ENCODE measurements around the gene FAM50A.
A peak's percentile ranks its signal among the peaks of the same experiment; 100 is the strongest.

FAM50A gene

DNA sequence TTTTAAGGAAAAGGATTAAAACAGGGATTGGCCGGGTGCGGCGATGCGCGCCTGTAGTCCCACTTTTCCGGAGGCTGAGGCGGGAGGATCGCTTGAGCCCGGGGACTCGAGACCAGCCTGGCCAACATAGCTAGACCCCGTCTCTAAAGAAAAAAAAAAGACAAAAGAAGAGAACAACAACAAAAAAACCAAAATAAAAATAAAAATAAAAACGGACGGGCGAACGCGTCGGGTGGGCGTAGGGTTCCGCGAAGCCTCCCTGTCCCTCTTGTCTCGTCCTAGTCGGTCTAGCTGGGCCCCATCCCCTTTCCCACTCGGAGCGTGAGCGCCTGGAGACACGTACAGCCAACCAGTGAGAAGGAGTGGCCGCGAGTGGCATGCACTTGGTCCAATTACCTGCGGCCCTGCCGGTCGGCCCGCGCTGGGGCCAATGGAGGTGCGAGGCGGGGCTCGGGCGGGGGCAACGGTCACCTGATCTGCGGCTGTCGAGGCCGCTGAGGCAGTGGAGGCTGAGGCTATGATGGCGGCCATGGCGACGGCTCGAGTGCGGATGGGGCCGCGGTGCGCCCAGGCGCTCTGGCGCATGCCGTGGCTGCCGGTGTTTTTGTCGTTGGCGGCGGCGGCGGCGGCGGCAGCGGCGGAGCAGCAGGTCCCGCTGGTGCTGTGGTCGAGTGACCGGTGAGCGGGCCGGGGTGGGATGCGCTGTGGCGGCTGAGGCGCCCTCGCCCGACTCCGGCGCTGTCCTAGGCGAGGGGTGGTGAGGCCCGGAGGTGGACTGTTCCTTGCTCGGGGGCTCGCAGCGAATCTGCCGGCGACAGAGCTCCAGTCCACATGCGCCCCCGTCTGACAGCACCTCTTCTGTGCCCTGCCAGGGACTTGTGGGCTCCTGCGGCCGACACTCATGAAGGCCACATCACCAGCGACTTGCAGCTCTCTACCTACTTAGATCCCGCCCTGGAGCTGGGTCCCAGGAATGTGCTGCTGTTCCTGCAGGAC lies 15.5 kb upstream of the FAM50A start, which contains the start of gene ATP6AP1:
Gene ATP6AP1, plus strand, starts transcription at position 502 of the 996 bp plus-strand sequence. Its CDS starts 16 bp downstream, at position 518.
- H3K9me3 Mint-ChIP-seq, result no peaks in the 10 kb centered on the region
- peaks cover 41% of the 10 kb centered on the region for H3K4me1 Mint-ChIP-seq (ENCODE audit: low read depth)
- H3K36me3 Mint-ChIP-seq (ENCODE audit: low read depth), result peaks cover 44% of the 10 kb centered on the region
- H3K27me3 Mint-ChIP-seq, result no peaks in the 10 kb centered on the region
- peak within 1 kb of the TSS; percentile 89 for H3K27ac Mint-ChIP-seq
- peak within 1 kb of the TSS; percentile 81 for H3K4me3 Mint-ChIP-seq
- intact Hi-C loops (cut with micrococcal nuclease), result no loop called here

GRCh38 chrX:154429711-154430110 lies 14.2 kb upstream of the FAM50A start:
- Mint-ChIP-seq H3K27ac (peak overlapping the region; percentile 89), H3K9me3 (no peaks in the 10 kb centered on the region), H3K4me3 (peak overlapping the region; percentile 81), H3K36me3 (ENCODE audit: low read depth) (peaks cover 57% of the 10 kb centered on the region), H3K4me1 (ENCODE audit: low read depth) (peaks cover 42% of the 10 kb centered on the region), H3K27me3 (no peaks in the 10 kb centered on the region)
- intact Hi-C loops (cut with micrococcal nuclease), result loop anchor here (2.0 kb wide), 1 partner anchor 17 kb away; no protein-coding TSS in a partner anchor

DNA sequence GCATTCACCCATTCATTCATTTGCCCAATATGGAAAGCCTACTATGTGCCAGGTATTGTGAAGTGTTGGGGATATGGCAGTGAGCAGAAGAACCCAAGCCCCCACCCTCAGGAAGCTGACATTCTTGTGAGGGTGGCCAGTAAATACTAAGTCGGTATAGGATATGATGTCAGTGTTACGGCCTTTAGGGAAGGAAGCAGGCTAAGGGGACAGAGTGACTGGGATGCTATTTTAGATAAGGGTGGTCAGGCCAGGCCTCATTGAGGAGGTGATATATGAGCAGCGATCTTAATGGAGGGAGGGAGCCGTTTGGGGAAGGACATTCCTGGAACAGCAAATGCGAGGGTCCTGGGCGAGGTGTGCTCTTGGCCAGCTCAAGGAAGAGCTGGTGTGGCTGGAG lies 13.5 kb upstream of the FAM50A start:
- peaks cover 49% of the 10 kb centered on the region for H3K4me1 Mint-ChIP-seq (ENCODE audit: low read depth)
- H3K9me3 Mint-ChIP-seq, result no peaks in the 10 kb centered on the region
- peak overlapping the region; percentile 89 for H3K27ac Mint-ChIP-seq
- no peaks in the 10 kb centered on the region for H3K27me3 Mint-ChIP-seq
- peak overlapping the region; percentile 81 for H3K4me3 Mint-ChIP-seq
- H3K36me3 Mint-ChIP-seq (ENCODE audit: low read depth), result peaks cover 64% of the 10 kb centered on the region
- intact Hi-C loops (cut with micrococcal nuclease), result loop anchor here (2.0 kb wide), 1 partner anchor 18 kb away; no protein-coding TSS in a partner anchor

DNA sequence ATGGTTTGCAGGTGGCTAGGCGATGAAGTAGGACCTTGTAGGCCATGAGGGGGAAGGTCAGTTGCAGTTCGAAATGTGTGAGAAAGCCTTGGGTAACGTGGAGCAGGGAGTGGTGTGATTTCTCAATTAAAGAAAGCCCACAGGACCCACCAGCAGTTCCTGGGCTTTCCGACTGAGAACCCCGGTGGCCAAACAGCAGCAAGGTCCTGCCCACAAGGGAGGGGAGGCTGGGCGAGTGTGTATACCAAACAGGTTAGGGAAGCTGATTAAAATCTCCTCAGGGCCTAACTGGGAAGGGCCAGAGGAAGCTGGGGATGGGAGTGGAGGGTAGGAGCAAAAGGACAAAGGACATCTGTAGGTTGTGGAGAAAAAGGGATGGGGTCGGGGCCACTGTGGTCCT lies 13.0 kb upstream of the FAM50A start:
- peak overlapping the region; percentile 89 for H3K27ac Mint-ChIP-seq
- H3K4me3 Mint-ChIP-seq, result peak overlapping the region; percentile 81
- peaks cover 69% of the 10 kb centered on the region for H3K36me3 Mint-ChIP-seq (ENCODE audit: low read depth)

GRCh38 chrX:154431341-154431740 lies 12.6 kb upstream of the FAM50A start:
- Mint-ChIP-seq H3K27ac (peak overlapping the region; percentile 89), H3K4me1 (ENCODE audit: low read depth) (peaks cover 57% of the 10 kb centered on the region), H3K9me3 (no peaks in the 10 kb centered on the region), H3K4me3 (peak overlapping the region; percentile 81), H3K27me3 (no peaks in the 10 kb centered on the region), H3K36me3 (ENCODE audit: low read depth) (peaks cover 73% of the 10 kb centered on the region)
- intact Hi-C loops (cut with micrococcal nuclease), result loop anchor here (2.0 kb wide), 1 partner anchor 19 kb away; no protein-coding TSS in a partner anchor

More for the DNA sequence above, 13.0 kb upstream of the FAM50A start:
- intact Hi-C loops (cut with micrococcal nuclease), result loop anchor here (2.0 kb wide), 1 partner anchor 18 kb away; no protein-coding TSS in a partner anchor
- no peaks in the 10 kb centered on the region for H3K9me3 Mint-ChIP-seq
- peaks cover 53% of the 10 kb centered on the region for H3K4me1 Mint-ChIP-seq (ENCODE audit: low read depth)
- no peaks in the 10 kb centered on the region for H3K27me3 Mint-ChIP-seq

- H3K4me1 Mint-ChIP-seq (ENCODE audit: low read depth), result peaks cover 59% of the 10 kb centered on the region
- H3K36me3 Mint-ChIP-seq (ENCODE audit: low read depth), result peaks cover 74% of the 10 kb centered on the region
- intact Hi-C loops (cut with micrococcal nuclease), result no loop called here
- peak overlapping the region; percentile 89 for H3K27ac Mint-ChIP-seq
- H3K9me3 Mint-ChIP-seq, result no peaks in the 10 kb centered on the region
- no peaks in the 10 kb centered on the region for H3K27me3 Mint-ChIP-seq
- H3K4me3 Mint-ChIP-seq, result peak overlapping the region; percentile 30
These were observed 11.7 kb upstream of the FAM50A start for GRCh38 chrX:154432210-154432609.

DNA sequence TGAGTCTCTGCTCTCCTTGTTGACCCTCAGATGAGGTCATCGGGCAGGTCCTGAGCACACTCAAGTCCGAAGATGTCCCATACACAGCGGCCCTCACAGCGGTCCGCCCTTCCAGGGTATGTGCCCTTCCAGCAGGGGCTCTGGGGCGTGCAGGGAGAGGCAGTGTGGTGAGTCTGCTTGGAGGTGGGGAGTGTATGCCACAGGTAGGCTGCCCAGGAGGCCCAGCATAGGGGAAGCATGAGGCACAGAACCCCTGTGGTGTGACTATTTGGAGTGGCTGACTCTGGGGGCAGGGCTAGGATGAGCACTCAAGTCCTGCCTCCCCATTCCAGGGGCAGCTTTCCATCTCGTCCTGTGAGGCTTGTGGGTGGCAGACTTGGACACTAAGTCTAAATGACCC lies 10.3 kb upstream of the FAM50A start:
- H3K27me3 Mint-ChIP-seq, result no peaks in the 10 kb centered on the region
- H3K4me3 Mint-ChIP-seq, result no peak overlapping the region
- peaks cover 82% of the 10 kb centered on the region for H3K36me3 Mint-ChIP-seq (ENCODE audit: low read depth)
- intact Hi-C loops (cut with micrococcal nuclease), result no loop called here
- peaks cover 64% of the 10 kb centered on the region for H3K4me1 Mint-ChIP-seq (ENCODE audit: low read depth)
- H3K27ac Mint-ChIP-seq, result no peak overlapping the region
- no peaks in the 10 kb centered on the region for H3K9me3 Mint-ChIP-seq

- Mint-ChIP-seq H3K4me3 (no peak overlapping the region), H3K9me3 (no peaks in the 10 kb centered on the region), H3K27me3 (no peaks in the 10 kb centered on the region), H3K27ac (no peak overlapping the region), H3K4me1 (ENCODE audit: low read depth) (peaks cover 69% of the 10 kb centered on the region), H3K36me3 (ENCODE audit: low read depth) (peaks cover 85% of the 10 kb centered on the region)
- intact Hi-C loops (cut with micrococcal nuclease), result no loop called here
These were observed 9.4 kb upstream of the FAM50A start for GRCh38 chrX:154434394-154435168.

DNA sequence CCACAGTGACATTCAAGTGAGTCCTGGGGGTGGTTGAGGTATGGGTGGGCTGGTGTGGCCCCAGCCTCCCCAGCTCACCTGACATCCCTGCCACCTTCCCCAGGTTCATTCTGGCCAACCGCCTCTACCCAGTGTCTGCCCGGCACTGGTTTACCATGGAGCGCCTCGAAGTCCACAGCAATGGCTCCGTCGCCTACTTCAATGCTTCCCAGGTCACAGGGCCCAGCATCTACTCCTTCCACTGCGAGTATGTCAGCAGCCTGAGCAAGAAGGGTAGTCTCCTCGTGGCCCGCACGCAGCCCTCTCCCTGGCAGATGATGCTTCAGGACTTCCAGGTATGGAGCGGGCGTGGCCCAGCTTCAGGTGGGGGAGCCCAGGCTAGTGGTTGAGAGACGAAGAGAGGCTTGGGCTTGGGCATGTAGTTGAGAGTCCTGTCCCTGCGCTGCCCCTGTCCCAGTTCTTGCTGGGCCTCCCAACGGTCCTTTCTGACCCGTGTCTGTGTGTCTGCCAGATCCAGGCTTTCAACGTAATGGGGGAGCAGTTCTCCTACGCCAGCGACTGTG lies 8.7 kb upstream of the FAM50A start:
- no peaks in the 10 kb centered on the region for H3K27me3 Mint-ChIP-seq
- peaks cover 69% of the 10 kb centered on the region for H3K4me1 Mint-ChIP-seq (ENCODE audit: low read depth)
- peak overlapping the region; percentile 74 for H3K27ac Mint-ChIP-seq
- no peak overlapping the region for H3K4me3 Mint-ChIP-seq
- H3K36me3 Mint-ChIP-seq (ENCODE audit: low read depth), result peaks cover 89% of the 10 kb centered on the region
- intact Hi-C loops (cut with micrococcal nuclease), result no loop called here
- H3K9me3 Mint-ChIP-seq, result no peaks in the 10 kb centered on the region

- Mint-ChIP-seq H3K36me3 (ENCODE audit: low read depth) (peaks cover 93% of the 10 kb centered on the region), H3K27ac (peak overlapping the region; percentile 74), H3K4me1 (ENCODE audit: low read depth) (peaks cover 59% of the 10 kb centered on the region), H3K27me3 (no peaks in the 10 kb centered on the region), H3K4me3 (peak overlapping the region; percentile 87), H3K9me3 (no peaks in the 10 kb centered on the region)
- intact Hi-C loops (cut with micrococcal nuclease), result no loop called here
These were observed 7.5 kb upstream of the FAM50A start for GRCh38 chrX:154436374-154436982.

GRCh38 chrX:154436983-154437752 lies 6.8 kb upstream of the FAM50A start, which contains the start of gene GDI1:
Gene GDI1 (plus strand): TSS chrX:154437154. CDS start chrX:154437255, 101 bp downstream.
- no peaks in the 10 kb centered on the region for H3K27me3 Mint-ChIP-seq
- H3K9me3 Mint-ChIP-seq, result no peaks in the 10 kb centered on the region
- intact Hi-C loops (cut with micrococcal nuclease), result no loop called here
- H3K4me1 Mint-ChIP-seq (ENCODE audit: low read depth), result peaks cover 56% of the 10 kb centered on the region
- H3K27ac Mint-ChIP-seq, result peak within 1 kb of the TSS; percentile 76
- peak within 1 kb of the TSS; percentile 87 for H3K4me3 Mint-ChIP-seq
- peaks cover 93% of the 10 kb centered on the region for H3K36me3 Mint-ChIP-seq (ENCODE audit: low read depth)

- H3K27me3 Mint-ChIP-seq, result no peaks in the 10 kb centered on the region
- H3K9me3 Mint-ChIP-seq, result no peaks in the 10 kb centered on the region
- peaks cover 65% of the 10 kb centered on the region for H3K4me1 Mint-ChIP-seq (ENCODE audit: low read depth)
- H3K36me3 Mint-ChIP-seq (ENCODE audit: low read depth), result peaks cover 93% of the 10 kb centered on the region
- intact Hi-C loops (cut with micrococcal nuclease), result no loop called here
- H3K27ac Mint-ChIP-seq, result peak overlapping the region; percentile 76
- peak overlapping the region; percentile 87 for H3K4me3 Mint-ChIP-seq
These were observed 5.7 kb upstream of the FAM50A start for GRCh38 chrX:154437971-154438893.

Measured in dendritic cell treated with granulocyte-macrophage colony-stimulating factor and Interleukin-4, amounts not matched to agents 40 ng/mL and 50 ng/mL, for 4 days (primary cell).